ENCODE measurements around the gene ENTREP3.
A peak's percentile ranks its signal among the peaks of the same experiment; 100 is the strongest.

ENTREP3 gene

GRCh38 chr1:155260276-155260675, 5.0 kb upstream of the ENTREP3 start:
- peaks cover 32 to 44% of the 10 kb centered on the region in 2 donors for H3K36me3 ChIP-seq (ENCODE audit: control insufficient read depth in 1 of 2, insufficient read depth in 2 of 2, low read length in 2 of 2)
- H3K9me3 ChIP-seq (ENCODE audit: control insufficient read depth in 1 of 2, low read length in 2 of 2): no peaks in the 10 kb centered on the region
- H3K4me3 ChIP-seq (ENCODE audit: low read depth in 1 of 2, low read length in 2 of 2): no peak overlapping the region
- H3K27me3 ChIP-seq (ENCODE audit: low read depth, low read length): no peaks in the 10 kb centered on the region
- peaks cover 16 to 26% of the 10 kb centered on the region in 2 donors for H3K4me1 ChIP-seq (ENCODE audit: control insufficient read depth in 1 of 2, insufficient read depth in 2 of 2, low read length in 2 of 2)
- no peak overlapping the region for H3K27ac ChIP-seq (ENCODE audit: low read length)

GRCh38 chr1:155256058-155256852, 972 bp upstream of the ENTREP3 start:
- Histone ChIP-seq H3K36me3 (ENCODE audit: control insufficient read depth in 1 of 2, insufficient read depth in 2 of 2, low read length in 2 of 2) (peaks cover 7 to 21% of the 10 kb centered on the region in 2 donors), H3K27me3 (ENCODE audit: low read depth, low read length) (no peaks in the 10 kb centered on the region), H3K4me3 (ENCODE audit: low read depth in 1 of 2, low read length in 2 of 2) (peak overlapping the region; percentile 63 to 81), H3K4me1 (ENCODE audit: control insufficient read depth in 1 of 2, insufficient read depth in 2 of 2, low read length in 2 of 2) (peaks cover 20 to 38% of the 10 kb centered on the region in 2 donors), H3K27ac (ENCODE audit: low read length) (peak overlapping the region; percentile 90), H3K9me3 (ENCODE audit: control insufficient read depth in 1 of 2, low read length in 2 of 2) (no peaks in the 10 kb centered on the region)

GRCh38 chr1:155254714-155255242, 505 bp downstream of the ENTREP3 start:
- peaks cover 21 to 44% of the 10 kb centered on the region in 2 donors for H3K4me1 ChIP-seq (ENCODE audit: control insufficient read depth in 1 of 2, insufficient read depth in 2 of 2, low read length in 2 of 2)
- H3K4me3 ChIP-seq (ENCODE audit: low read depth in 1 of 2, low read length in 2 of 2): peak overlapping the region; percentile 63 to 81
- peak overlapping the region; percentile 90 for H3K27ac ChIP-seq (ENCODE audit: low read length)
- no peaks in the 10 kb centered on the region for H3K9me3 ChIP-seq (ENCODE audit: control insufficient read depth in 1 of 2, low read length in 2 of 2)
- peaks cover 7 to 16% of the 10 kb centered on the region in 2 donors for H3K36me3 ChIP-seq (ENCODE audit: control insufficient read depth in 1 of 2, insufficient read depth in 2 of 2, low read length in 2 of 2)
- H3K27me3 ChIP-seq (ENCODE audit: low read depth, low read length): no peaks in the 10 kb centered on the region

GRCh38 chr1:155254228-155254713, 1.0 kb downstream of the ENTREP3 start:
- Histone ChIP-seq H3K4me1 (ENCODE audit: control insufficient read depth in 1 of 2, insufficient read depth in 2 of 2, low read length in 2 of 2) (peaks cover 21 to 44% of the 10 kb centered on the region in 2 donors), H3K27ac (ENCODE audit: low read length) (no peak overlapping the region), H3K9me3 (ENCODE audit: control insufficient read depth in 1 of 2, low read length in 2 of 2) (no peaks in the 10 kb centered on the region), H3K4me3 (ENCODE audit: low read depth in 1 of 2, low read length in 2 of 2) (peak overlapping the region; percentile 63 to 81), H3K27me3 (ENCODE audit: low read depth, low read length) (no peaks in the 10 kb centered on the region), H3K36me3 (ENCODE audit: control insufficient read depth in 1 of 2, insufficient read depth in 2 of 2, low read length in 2 of 2) (peaks cover 7 to 16% of the 10 kb centered on the region in 2 donors)

GRCh38 chr1:155253797-155254196, 1.5 kb downstream of the ENTREP3 start:
- peaks cover 21 to 44% of the 10 kb centered on the region in 2 donors for H3K4me1 ChIP-seq (ENCODE audit: control insufficient read depth in 1 of 2, insufficient read depth in 2 of 2, low read length in 2 of 2)
- no peaks in the 10 kb centered on the region for H3K9me3 ChIP-seq (ENCODE audit: control insufficient read depth in 1 of 2, low read length in 2 of 2)
- no peak overlapping the region for H3K27ac ChIP-seq (ENCODE audit: low read length)
- peaks cover 7 to 15% of the 10 kb centered on the region in 2 donors for H3K36me3 ChIP-seq (ENCODE audit: control insufficient read depth in 1 of 2, insufficient read depth in 2 of 2, low read length in 2 of 2)
- no peaks in the 10 kb centered on the region for H3K27me3 ChIP-seq (ENCODE audit: low read depth, low read length)
- H3K4me3 ChIP-seq (ENCODE audit: low read depth in 1 of 2, low read length in 2 of 2): peak overlapping the region; percentile 63 to 81

- Histone ChIP-seq H3K36me3 (ENCODE audit: control insufficient read depth in 1 of 2, insufficient read depth in 2 of 2, low read length in 2 of 2) (peaks cover 7 to 15% of the 10 kb centered on the region in 2 donors), H3K27ac (ENCODE audit: low read length) (no peak overlapping the region), H3K4me3 (ENCODE audit: low read depth in 1 of 2, low read length in 2 of 2) (no peak overlapping the region), H3K27me3 (ENCODE audit: low read depth, low read length) (no peaks in the 10 kb centered on the region), H3K9me3 (ENCODE audit: control insufficient read depth in 1 of 2, low read length in 2 of 2) (no peaks in the 10 kb centered on the region), H3K4me1 (ENCODE audit: control insufficient read depth in 1 of 2, insufficient read depth in 2 of 2, low read length in 2 of 2) (peaks cover 21 to 44% of the 10 kb centered on the region in 2 donors)
Measured at GRCh38 chr1:155253208-155253607, 2.1 kb downstream of the ENTREP3 start.

GRCh38 chr1:155251566-155251965, 3.7 kb downstream of the ENTREP3 start:
- no peaks in the 10 kb centered on the region for H3K9me3 ChIP-seq (ENCODE audit: control insufficient read depth in 1 of 2, low read length in 2 of 2)
- no peaks in the 10 kb centered on the region for H3K27me3 ChIP-seq (ENCODE audit: low read depth, low read length)
- no peak overlapping the region for H3K4me3 ChIP-seq (ENCODE audit: low read depth in 1 of 2, low read length in 2 of 2)
- H3K27ac ChIP-seq (ENCODE audit: low read length): no peak overlapping the region
- H3K4me1 ChIP-seq (ENCODE audit: control insufficient read depth in 1 of 2, insufficient read depth in 2 of 2, low read length in 2 of 2): peaks cover 21 to 40% of the 10 kb centered on the region in 2 donors
- H3K36me3 ChIP-seq (ENCODE audit: control insufficient read depth in 1 of 2, insufficient read depth in 2 of 2, low read length in 2 of 2): peaks cover 3 to 16% of the 10 kb centered on the region in 2 donors

GRCh38 chr1:155250633-155251449, 4.4 kb downstream of the ENTREP3 start:
- Histone ChIP-seq H3K9me3 (ENCODE audit: control insufficient read depth in 1 of 2, low read length in 2 of 2) (no peaks in the 10 kb centered on the region), H3K4me1 (ENCODE audit: control insufficient read depth in 1 of 2, insufficient read depth in 2 of 2, low read length in 2 of 2) (peaks cover 17 to 33% of the 10 kb centered on the region in 2 donors), H3K36me3 (ENCODE audit: control insufficient read depth in 1 of 2, insufficient read depth in 2 of 2, low read length in 2 of 2) (peaks cover 3 to 16% of the 10 kb centered on the region in 2 donors), H3K27me3 (ENCODE audit: low read depth, low read length) (no peaks in the 10 kb centered on the region), H3K27ac (ENCODE audit: low read length) (no peak overlapping the region), H3K4me3 (ENCODE audit: low read depth in 1 of 2, low read length in 2 of 2) (peak overlapping the region; percentile 11 to 49)

- H3K4me1 ChIP-seq (ENCODE audit: control insufficient read depth in 1 of 2, insufficient read depth in 2 of 2, low read length in 2 of 2): peaks cover 15 to 32% of the 10 kb centered on the region in 2 donors
- peak overlapping the region in 1 of 2 donors; percentile 49 for H3K4me3 ChIP-seq (ENCODE audit: low read depth in 1 of 2, low read length in 2 of 2)
- peaks cover 3 to 16% of the 10 kb centered on the region in 2 donors for H3K36me3 ChIP-seq (ENCODE audit: control insufficient read depth in 1 of 2, insufficient read depth in 2 of 2, low read length in 2 of 2)
- no peak overlapping the region for H3K27ac ChIP-seq (ENCODE audit: low read length)
- H3K9me3 ChIP-seq (ENCODE audit: control insufficient read depth in 1 of 2, low read length in 2 of 2): no peaks in the 10 kb centered on the region
- H3K27me3 ChIP-seq (ENCODE audit: low read depth, low read length): no peaks in the 10 kb centered on the region
Measured at GRCh38 chr1:155250246-155250632, 5.0 kb downstream of the ENTREP3 start.

- no peak overlapping the region for H3K27ac ChIP-seq (ENCODE audit: low read length)
- H3K9me3 ChIP-seq (ENCODE audit: control insufficient read depth in 1 of 2, low read length in 2 of 2): no peaks in the 10 kb centered on the region
- H3K27me3 ChIP-seq (ENCODE audit: low read depth, low read length): no peaks in the 10 kb centered on the region
- peaks cover 5 to 25% of the 10 kb centered on the region in 2 donors for H3K4me1 ChIP-seq (ENCODE audit: control insufficient read depth in 1 of 2, insufficient read depth in 2 of 2, low read length in 2 of 2)
- peaks cover 3 to 16% of the 10 kb centered on the region in 2 donors for H3K36me3 ChIP-seq (ENCODE audit: control insufficient read depth in 1 of 2, insufficient read depth in 2 of 2, low read length in 2 of 2)
- no peak overlapping the region for H3K4me3 ChIP-seq (ENCODE audit: low read depth in 1 of 2, low read length in 2 of 2)
Measured at GRCh38 chr1:155247667-155248553, 7.4 kb downstream of the ENTREP3 start.

Measured in muscle layer of duodenum (tissue), 2 donors.